ENCODE data around the gene PRSS27.
A peak's percentile ranks its signal among the peaks of the same experiment; 100 is the strongest.

Gene PRSS27

GRCh38 chr16:2716948-2717347 is 3.1 kb downstream of the PRSS27 start:
- TF ChIP-seq EZH2phosphoT487 (IDR thresholded peaks at IDR 0.05; ENCODE audit: borderline replicate concordance, low read length), result no peak
- TF ChIP-seq CTCF (IDR thresholded peaks at IDR 0.05; ENCODE audit: low read depth, low read length, poor library complexity, severe bottlenecking), result no peak
- Histone ChIP-seq H3K36me3 (ENCODE audit: control insufficient read depth, low read length) (no peaks in the 10 kb centered on the region), H3K27me3 (ENCODE audit: control insufficient read depth, low read length) (peaks cover 4% of the 10 kb centered on the region; the same call in 1 of the 2 replicates), H3K27ac (ENCODE audit: low read depth, low read length) (no peak overlapping the region), H3K9me2 (replicated peaks; ENCODE audit: control insufficient read depth, low read length) (no peaks in the 10 kb centered on the region), H3K4me2 (ENCODE audit: low read length) (no peak overlapping the region), H3K4me3 (ENCODE audit: low read length) (no peak overlapping the region), H3K79me2 (ENCODE audit: control insufficient read depth, low read length) (no peaks in the 10 kb centered on the region), H3K4me1 (ENCODE audit: control insufficient read depth, low read length) (peaks cover 10% of the 10 kb centered on the region), H4K20me1 (ENCODE audit: control insufficient read depth, insufficient read depth, low read depth, low read length) (no peaks in the 10 kb centered on the region; the same call in 1 of the 2 replicates), H3K9me3 (ENCODE audit: control insufficient read depth, insufficient read depth, low read length) (no peaks in the 10 kb centered on the region), H3F3A (ENCODE audit: control insufficient read depth, insufficient read depth) (no peaks in the 10 kb centered on the region; the same call in 1 of the 2 replicates)

- H3K9me3 ChIP-seq (ENCODE audit: control insufficient read depth, insufficient read depth, low read length), result no peaks in the 10 kb centered on the region
- H3F3A ChIP-seq (ENCODE audit: control insufficient read depth, insufficient read depth), result no peaks in the 10 kb centered on the region; the same call in 1 of the 2 replicates
- peak overlapping the region; percentile 57 for H3K4me2 ChIP-seq (ENCODE audit: low read length)
- no peak overlapping the region for H3K27ac ChIP-seq (ENCODE audit: low read depth, low read length)
- peaks cover 4% of the 10 kb centered on the region; the same call in 1 of the 2 replicates for H3K27me3 ChIP-seq (ENCODE audit: control insufficient read depth, low read length)
- peaks cover 4% of the 10 kb centered on the region for H3K4me1 ChIP-seq (ENCODE audit: control insufficient read depth, low read length)
- H3K79me2 ChIP-seq (ENCODE audit: control insufficient read depth, low read length), result no peaks in the 10 kb centered on the region
- no peaks in the 10 kb centered on the region for H3K9me2 ChIP-seq (replicated peaks; ENCODE audit: control insufficient read depth, low read length)
- TF ChIP-seq EZH2phosphoT487 (IDR thresholded peaks at IDR 0.05; ENCODE audit: borderline replicate concordance, low read length) (no peak), CTCF (IDR thresholded peaks at IDR 0.05; ENCODE audit: low read depth, low read length, poor library complexity, severe bottlenecking) (no peak)
- H3K36me3 ChIP-seq (ENCODE audit: control insufficient read depth, low read length), result no peaks in the 10 kb centered on the region
- H4K20me1 ChIP-seq (ENCODE audit: control insufficient read depth, insufficient read depth, low read depth, low read length), result no peaks in the 10 kb centered on the region; the same call in 1 of the 2 replicates
- H3K4me3 ChIP-seq (ENCODE audit: low read length), result no peak overlapping the region; the same call in 1 of the 2 replicates
Measured at GRCh38 chr16:2715966-2716885, 3.8 kb downstream of the PRSS27 start.

- Histone ChIP-seq H3K36me3 (ENCODE audit: control insufficient read depth, low read length) (no peaks in the 10 kb centered on the region), H3K4me3 (ENCODE audit: low read length) (no peak overlapping the region; the same call in 1 of the 2 replicates), H3K79me2 (ENCODE audit: control insufficient read depth, low read length) (no peaks in the 10 kb centered on the region), H3K9me3 (ENCODE audit: control insufficient read depth, insufficient read depth, low read length) (no peaks in the 10 kb centered on the region), H3F3A (ENCODE audit: control insufficient read depth, insufficient read depth) (no peaks in the 10 kb centered on the region; the same call in 1 of the 2 replicates), H4K20me1 (ENCODE audit: control insufficient read depth, insufficient read depth, low read depth, low read length) (no peaks in the 10 kb centered on the region; the same call in 1 of the 2 replicates), H3K9me2 (replicated peaks; ENCODE audit: control insufficient read depth, low read length) (no peaks in the 10 kb centered on the region), H3K4me2 (ENCODE audit: low read length) (peak overlapping the region; percentile 57), H3K27ac (ENCODE audit: low read depth, low read length) (no peak overlapping the region), H3K4me1 (ENCODE audit: control insufficient read depth, low read length) (peaks cover 4% of the 10 kb centered on the region), H3K27me3 (ENCODE audit: control insufficient read depth, low read length) (peaks cover 4% of the 10 kb centered on the region; the same call in 1 of the 2 replicates)
- TF ChIP-seq EZH2phosphoT487 (IDR thresholded peaks at IDR 0.05; ENCODE audit: borderline replicate concordance, low read length) (no peak), CTCF (IDR thresholded peaks at IDR 0.05; ENCODE audit: low read depth, low read length, poor library complexity, severe bottlenecking) (no peak)
Measured at GRCh38 chr16:2715519-2715918, 4.5 kb downstream of the PRSS27 start.

Measured in DOHH2 (cell line).